Smooth muscle cell (in vitro differentiated cells): ENCODE data around the gene VPS37B. TPM values are rescaled to one million over a fixed set of nuclear protein-coding genes. Genes with fewer than 3 reads are reported as not detected.

ENCODE experiments used
- DNase-seq: peaks from one replicate; lab custom pipeline; 2025; ENCODE audit not compliant: unreplicated experiment; lab: John Stamatoyannopoulos, UW
- H2AFZ ChIP-seq: fragments of 200-600 bp; sonication (generic); 2 replicates; pipeline ENCODE4 v1.6.0; 2016; ENCODE audit warnings: antibody characterized with exemption, low read depth, mild to moderate bottlenecking
- H3F3A ChIP-seq: fragments of 200-600 bp; sonication (generic); 2 replicates; pipeline ENCODE4 v1.6.0; 2017; ENCODE audit warnings: antibody characterized with exemption, low read depth
- H3K27ac ChIP-seq: fragments of 200-600 bp; sonication (generic); 2 replicates; pipeline ENCODE4 v1.5.1; 2016; ENCODE audit warnings: low read depth, mild to moderate bottlenecking
- H3K27me3 ChIP-seq: fragments of 200-600 bp; sonication (generic); 2 replicates; pipeline ENCODE4 v1.6.1; 2016; ENCODE audit warnings: low read depth, mild to moderate bottlenecking
- H3K36me3 ChIP-seq: fragments of 200-600 bp; sonication (generic); 2 replicates; pipeline ENCODE4 v1.5.1; 2016; ENCODE audit warnings: low read depth
- H3K4me1 ChIP-seq: fragments of 200-600 bp; sonication (generic); 2 replicates; pipeline ENCODE4 v1.5.1; 2016; ENCODE audit warnings: low read depth
- H3K4me2 ChIP-seq: fragments of 200-600 bp; sonication (generic); 2 replicates; pipeline ENCODE4 v1.6.0; 2016; ENCODE audit warnings: mild to moderate bottlenecking
- H3K4me3 ChIP-seq: fragments of 200-600 bp; sonication (generic); 2 replicates; pipeline ENCODE4 v1.5.1; 2016; ENCODE audit warnings: mild to moderate bottlenecking
- H3K79me2 ChIP-seq: fragments of 200-600 bp; sonication (generic); 2 replicates; pipeline ENCODE4 v1.6.0; 2016; ENCODE audit warnings: low read depth, mild to moderate bottlenecking
- H3K9ac ChIP-seq: fragments of 200-600 bp; sonication (generic); 2 replicates; pipeline ENCODE4 v1.6.0; 2016; ENCODE audit warnings: low read depth
- H3K9me3 ChIP-seq: fragments of 200-600 bp; sonication (generic); replicated peaks from 2 replicates; pipeline ENCODE4 v1.5.1; 2016; ENCODE audit warnings: low read depth
- H4K20me1 ChIP-seq: fragments of 200-600 bp; sonication (generic); 2 replicates; pipeline ENCODE4 v1.6.0; 2016; ENCODE audit warnings: low read depth
- CTCF ChIP-seq: fragments of 200-600 bp; sonication (generic); IDR thresholded peaks from 2 replicates; pipeline ENCODE4 v1.5.1; 2017; ENCODE audit warnings: borderline replicate concordance, mild to moderate bottlenecking, antibody characterized with exemption; ENCODE audit not compliant: insufficient read depth, poor library complexity, severe bottlenecking
- WGBS: methylation state at CpG from one replicate; pipeline ENCODE4 v1.1.7; 2016; ENCODE audit warnings: low lambda C conversion rate; 5-methylcytosine and 5-hydroxymethylcytosine counted together
- polyA plus RNA-seq: library from polyadenylated mRNA; unstranded; fragments of >200 nt; fragmentation: Nextera tagmentation; extraction: Ambion mirVana; gene quantifications from 2 replicates; pipeline ENCODE4 v1.2.1, GENCODE V29; 2016
- total RNA-seq: library from RNA; depleted of rRNA; stranded (reverse); fragments of >200 nt; gene quantifications from 2 replicates; pipeline ENCODE4 v1.2.3, GENCODE V29; 2014

VPS37B gene
- total and polyA plus RNA-seq, 2 experiments from 2014 or later: 20.4 to 25.3 TPM

GRCh38 chr12:122854554-122854953 is 41.4 kb downstream of the VPS37B start:
- Histone ChIP-seq H3K36me3 (no peaks in the 10 kb centered on the region), H2AFZ (no peak overlapping the region), H4K20me1 (no peaks in the 10 kb centered on the region), H3F3A (no peaks in the 10 kb centered on the region), H3K79me2 (no peaks in the 10 kb centered on the region), H3K9ac (no peak overlapping the region), H3K4me2 (no peak overlapping the region), H3K4me1 (no peaks in the 10 kb centered on the region), H3K4me3 (no peak overlapping the region), H3K9me3 (no peaks in the 10 kb centered on the region), H3K27me3 (no peaks in the 10 kb centered on the region), H3K27ac (no peak overlapping the region)
- 95% methylated on average over 17 of the region's 17 CpGs for WGBS
- no peak for TF ChIP-seq CTCF
- DNase-seq: no peak

- TF ChIP-seq CTCF: no peak
- Histone ChIP-seq H3K9me3 (no peaks in the 10 kb centered on the region), H3K27ac (no peak overlapping the region), H3K4me3 (no peak overlapping the region), H3F3A (no peaks in the 10 kb centered on the region), H3K36me3 (no peaks in the 10 kb centered on the region), H2AFZ (no peak overlapping the region), H3K9ac (no peak overlapping the region), H4K20me1 (no peaks in the 10 kb centered on the region), H3K4me1 (no peaks in the 10 kb centered on the region), H3K4me2 (no peak overlapping the region), H3K27me3 (no peaks in the 10 kb centered on the region), H3K79me2 (no peaks in the 10 kb centered on the region)
- WGBS: 93% methylated on average over 16 of the region's 17 CpGs
- no peak for DNase-seq
These were observed 42.2 kb downstream of the VPS37B start for GRCh38 chr12:122853582-122854245.

- Histone ChIP-seq H4K20me1 (no peaks in the 10 kb centered on the region), H3K27ac (no peak overlapping the region), H3K9ac (no peak overlapping the region), H3K79me2 (no peaks in the 10 kb centered on the region), H2AFZ (no peak overlapping the region), H3K4me3 (no peak overlapping the region), H3K27me3 (no peaks in the 10 kb centered on the region), H3K36me3 (no peaks in the 10 kb centered on the region), H3F3A (no peaks in the 10 kb centered on the region), H3K9me3 (no peaks in the 10 kb centered on the region), H3K4me1 (no peaks in the 10 kb centered on the region), H3K4me2 (no peak overlapping the region)
- WGBS: 82% methylated on average over 17 of the region's 18 CpGs
- no peak for TF ChIP-seq CTCF
- DNase-seq: no peak
These were observed 43.3 kb downstream of the VPS37B start for GRCh38 chr12:122852336-122853275.
